GM20000 (cell line): ENCODE measurements around the gene ENTPD6.

Experiments
- DNase-seq: peaks from one replicate; pipeline ENCODE4 v3.0.0; 2012; ENCODE audit warnings: low spot score
- CTCF ChIP-seq: IDR thresholded peaks from 2 replicates; pipeline ENCODE4 v1.5.1; 2012; ENCODE audit warnings: mild to moderate bottlenecking, control low read depth; ENCODE audit errors: extremely low read depth, missing control alignments

ENTPD6 gene

GRCh38 chr20:25252686-25253421 is 57.3 kb downstream of the ENTPD6 start:
- no peak for DNase-seq
- TF ChIP-seq CTCF, result no peak

- no peak for TF ChIP-seq CTCF
- DNase-seq, result no peak
These were observed 58.2 kb downstream of the ENTPD6 start for GRCh38 chr20:25253606-25254275.

GRCh38 chr20:25254571-25254970 is 59.1 kb downstream of the ENTPD6 start:
- no peak for TF ChIP-seq CTCF
- DNase-seq, result no peak

- DNase-seq, result no peak
- no peak for TF ChIP-seq CTCF
These were observed 59.6 kb downstream of the ENTPD6 start for GRCh38 chr20:25254986-25255680.

- DNase-seq, result no peak
- TF ChIP-seq CTCF, result no peak
These were observed 60.8 kb downstream of the ENTPD6 start for GRCh38 chr20:25256226-25256859.

- no peak for DNase-seq
- TF ChIP-seq CTCF, result no peak
These were observed 61.6 kb downstream of the ENTPD6 start for GRCh38 chr20:25257130-25257529.
